GM18519 (cell line): ENCODE results near the gene FHIT.

ENCODE experiments used
- ATAC-seq: cut with Tn5 transposase; IDR thresholded peaks from one replicate; pipeline ENCODE4 v1.9.1; 2021; ENCODE audit warnings: mild to moderate bottlenecking, moderate library complexity; ENCODE audit not compliant: unreplicated experiment, low FRiP score

FHIT gene

GRCh38 chr3:61173676-61174075 lies 77.6 kb downstream of the FHIT start:
- ATAC-seq, result no peak

GRCh38 chr3:61172684-61173083 lies 78.6 kb downstream of the FHIT start:
- ATAC-seq, result no peak

- no peak for ATAC-seq
These were observed 79.0 kb downstream of the FHIT start for GRCh38 chr3:61172203-61172602.

- ATAC-seq, result no peak
These were observed 81.5 kb downstream of the FHIT start for GRCh38 chr3:61169621-61170251.

GRCh38 chr3:61168286-61168685 lies 83.0 kb downstream of the FHIT start:
- ATAC-seq, result no peak

GRCh38 chr3:61162965-61163364 lies 88.3 kb downstream of the FHIT start:
- no peak for ATAC-seq

- no peak for ATAC-seq
These were observed 92.6 kb downstream of the FHIT start for GRCh38 chr3:61158667-61159066.

- ATAC-seq, result no peak
These were observed 93.0 kb downstream of the FHIT start for GRCh38 chr3:61158216-61158615.

GRCh38 chr3:61157414-61157813 lies 93.8 kb downstream of the FHIT start:
- no peak for ATAC-seq

- ATAC-seq, result no peak
These were observed 95.5 kb downstream of the FHIT start for GRCh38 chr3:61155701-61156292.

GRCh38 chr3:61154457-61155198 lies 96.6 kb downstream of the FHIT start:
- no peak for ATAC-seq

- no peak for ATAC-seq
These were observed 99.2 kb downstream of the FHIT start for GRCh38 chr3:61152071-61152470.

GRCh38 chr3:61149236-61149635 lies 102.0 kb downstream of the FHIT start:
- no peak for ATAC-seq

- ATAC-seq, result no peak
These were observed 105.0 kb downstream of the FHIT start for GRCh38 chr3:61146010-61146890.

GRCh38 chr3:61141697-61142096 lies 109.6 kb downstream of the FHIT start:
- ATAC-seq, result no peak

- ATAC-seq, result no peak
These were observed 110.0 kb downstream of the FHIT start for GRCh38 chr3:61141227-61141626.

- ATAC-seq, result no peak
These were observed 111.6 kb downstream of the FHIT start for GRCh38 chr3:61139686-61140085.

- no peak for ATAC-seq
These were observed 112.9 kb downstream of the FHIT start for GRCh38 chr3:61138401-61138800.

- no peak for ATAC-seq
These were observed 115.1 kb downstream of the FHIT start for GRCh38 chr3:61136191-61136590.

- ATAC-seq, result no peak
These were observed 116.7 kb downstream of the FHIT start for GRCh38 chr3:61134532-61134931.

GRCh38 chr3:61132062-61132461 lies 119.2 kb downstream of the FHIT start:
- no peak for ATAC-seq
